ENCODE data around the gene MRM3.

MRM3 gene

GRCh38 chr17:811051-811784 is 29.1 kb downstream of the MRM3 start:
- H3K27me3 ChIP-seq (ENCODE audit: insufficient read depth, low read length, poor library complexity, severe bottlenecking): no peaks in the 10 kb centered on the region
- TF ChIP-seq EZH2phosphoT487 (IDR thresholded peaks at IDR 0.05; ENCODE audit: borderline replicate concordance): no peak
- TF ChIP-seq CTCF (conservative IDR thresholded peaks at IDR 0.05; ENCODE audit: low read length): no peak
- H2AFZ ChIP-seq (ENCODE audit: low read length): no peak overlapping the region
- no peaks in the 10 kb centered on the region for H3F3A ChIP-seq (ENCODE audit: low read depth)
- H3K4me3 ChIP-seq (ENCODE audit: low read length, poor library complexity, severe bottlenecking): no peak overlapping the region
- H3K9me2 ChIP-seq (replicated peaks; ENCODE audit: low read depth, low read length): no peaks in the 10 kb centered on the region
- H3K79me2 ChIP-seq (ENCODE audit: insufficient read depth, low read length): no peaks in the 10 kb centered on the region
- no peaks in the 10 kb centered on the region for H3K4me1 ChIP-seq (ENCODE audit: insufficient read depth, low read length, poor library complexity, severe bottlenecking)
- H3K9ac ChIP-seq (ENCODE audit: low read depth, low read length, poor library complexity, severe bottlenecking): no peak overlapping the region
- no peaks in the 10 kb centered on the region for H4K20me1 ChIP-seq (ENCODE audit: insufficient read depth, low read length, poor library complexity, severe bottlenecking)
- H3K4me2 ChIP-seq (ENCODE audit: low read depth, low read length, poor library complexity, severe bottlenecking): no peak overlapping the region
- H3K9me3 ChIP-seq (ENCODE audit: insufficient read depth, low read depth, low read length): no peaks in the 10 kb centered on the region; the same call in 1 of the 2 replicates
- H3K36me3 ChIP-seq (ENCODE audit: insufficient read depth, low read length): no peaks in the 10 kb centered on the region

- Histone ChIP-seq H2AFZ (ENCODE audit: low read length) (no peak overlapping the region), H3K4me3 (ENCODE audit: low read length, poor library complexity, severe bottlenecking) (no peak overlapping the region), H3F3A (ENCODE audit: low read depth) (no peaks in the 10 kb centered on the region), H3K9ac (ENCODE audit: low read depth, low read length, poor library complexity, severe bottlenecking) (no peak overlapping the region), H3K4me2 (ENCODE audit: low read depth, low read length, poor library complexity, severe bottlenecking) (no peak overlapping the region), H4K20me1 (ENCODE audit: insufficient read depth, low read length, poor library complexity, severe bottlenecking) (no peaks in the 10 kb centered on the region), H3K36me3 (ENCODE audit: insufficient read depth, low read length) (no peaks in the 10 kb centered on the region), H3K79me2 (ENCODE audit: insufficient read depth, low read length) (no peaks in the 10 kb centered on the region), H3K9me2 (replicated peaks; ENCODE audit: low read depth, low read length) (no peaks in the 10 kb centered on the region), H3K4me1 (ENCODE audit: insufficient read depth, low read length, poor library complexity, severe bottlenecking) (no peaks in the 10 kb centered on the region), H3K27me3 (ENCODE audit: insufficient read depth, low read length, poor library complexity, severe bottlenecking) (no peaks in the 10 kb centered on the region), H3K9me3 (ENCODE audit: insufficient read depth, low read depth, low read length) (no peaks in the 10 kb centered on the region; the same call in 1 of the 2 replicates)
- TF ChIP-seq EZH2phosphoT487 (IDR thresholded peaks at IDR 0.05; ENCODE audit: borderline replicate concordance): no peak
These were observed 30.6 kb downstream of the MRM3 start for GRCh38 chr17:812638-813204.

- H3K9me3 ChIP-seq (ENCODE audit: insufficient read depth, low read depth, low read length): no peaks in the 10 kb centered on the region; the same call in 1 of the 2 replicates
- H3K79me2 ChIP-seq (ENCODE audit: insufficient read depth, low read length): no peaks in the 10 kb centered on the region
- no peaks in the 10 kb centered on the region for H3K27me3 ChIP-seq (ENCODE audit: insufficient read depth, low read length, poor library complexity, severe bottlenecking)
- no peak overlapping the region for H2AFZ ChIP-seq (ENCODE audit: low read length)
- no peaks in the 10 kb centered on the region for H4K20me1 ChIP-seq (ENCODE audit: insufficient read depth, low read length, poor library complexity, severe bottlenecking)
- H3K36me3 ChIP-seq (ENCODE audit: insufficient read depth, low read length): no peaks in the 10 kb centered on the region
- H3K4me2 ChIP-seq (ENCODE audit: low read depth, low read length, poor library complexity, severe bottlenecking): no peak overlapping the region
- no peak overlapping the region for H3K9ac ChIP-seq (ENCODE audit: low read depth, low read length, poor library complexity, severe bottlenecking)
- H3F3A ChIP-seq (ENCODE audit: low read depth): no peaks in the 10 kb centered on the region
- H3K4me3 ChIP-seq (ENCODE audit: low read length, poor library complexity, severe bottlenecking): no peak overlapping the region
- no peaks in the 10 kb centered on the region for H3K4me1 ChIP-seq (ENCODE audit: insufficient read depth, low read length, poor library complexity, severe bottlenecking)
- no peaks in the 10 kb centered on the region for H3K9me2 ChIP-seq (replicated peaks; ENCODE audit: low read depth, low read length)
- TF ChIP-seq EZH2phosphoT487 (IDR thresholded peaks at IDR 0.05; ENCODE audit: borderline replicate concordance): no peak
- no peak for TF ChIP-seq CTCF (conservative IDR thresholded peaks at IDR 0.05; ENCODE audit: low read length)
These were observed 32.2 kb downstream of the MRM3 start for GRCh38 chr17:814371-814770.

Data from Loucy (cell line).